ENCODE measurements around the gene AMY2B.

- TF ChIP-seq CTCF (IDR thresholded peaks at IDR 0.05; ENCODE audit: insufficient read depth, low read length, poor library complexity, severe bottlenecking) (no peak), EZH2phosphoT487 (conservative IDR thresholded peaks at IDR 0.05; ENCODE audit: low read length) (no peak)
These were observed 44.1 kb upstream of the AMY2B start for GRCh38 chr1:103527331-103527730.

All from SU-DHL-6 (cell line).